ENCODE measurements around the gene BPIFB4. TPM values are rescaled to one million over a fixed set of nuclear protein-coding genes. Genes with fewer than 3 reads are reported as not detected.
A peak's percentile ranks its signal among the peaks of the same experiment; 100 is the strongest.
"Not testable (repeated sequence)": the region's sequence is repeated elsewhere in the genome, so short reads cannot be mapped to it uniquely, and the experiment has no call there.

BPIFB4 gene
- total and polyA plus RNA-seq, 2 experiments from 2014 or later: not detected

- no peak for DNase-seq (ENCODE audit: low spot score)
- no peaks in the 10 kb centered on the region for H3K36me3 ChIP-seq (replicated peaks; ENCODE audit: insufficient read depth, low read depth)
- peak overlapping the region; percentile 65 for H3K4me2 ChIP-seq
- H3K4me1 ChIP-seq (ENCODE audit: insufficient read depth): peaks cover 9% of the 10 kb centered on the region
- H3K27me3 ChIP-seq: no peaks in the 10 kb centered on the region
- no peaks in the 10 kb centered on the region for H3K9me3 ChIP-seq (ENCODE audit: low read depth)
- peak overlapping the region; percentile 79 for H3K27ac ChIP-seq
- WGBS (ENCODE audit: low lambda C conversion rate, missing lambda C conversion rate): 71% methylated on average over 8 of the region's 8 CpGs
- no peaks in the 10 kb centered on the region for H3K9me2 ChIP-seq (replicated peaks; ENCODE audit: insufficient read depth)
- TF ChIP-seq EZH2 (IDR thresholded peaks at IDR 0.05; ENCODE audit: borderline replicate concordance) (no peak), EZH2phosphoT487 (IDR thresholded peaks at IDR 0.05; ENCODE audit: low read depth, severe bottlenecking, unreplicated experiment) (no peak), CTCF (IDR thresholded peaks at IDR 0.05; ENCODE audit: poor library complexity) (no peak)
- no peak overlapping the region for H2AFZ ChIP-seq
- no peaks in the 10 kb centered on the region for H3K79me2 ChIP-seq
- H3K4me3 ChIP-seq: no peak overlapping the region
- H4K20me1 ChIP-seq (ENCODE audit: insufficient read depth, poor library complexity, severe bottlenecking): no peaks in the 10 kb centered on the region
These were observed 26.0 kb downstream of the BPIFB4 start for GRCh38 chr20:33105316-33105924.

- H3K4me1 ChIP-seq (ENCODE audit: insufficient read depth); H2AFZ ChIP-seq; H3K4me3 ChIP-seq; H3K27me3 ChIP-seq; H3K9me2 ChIP-seq (replicated peaks; ENCODE audit: insufficient read depth); H3K79me2 ChIP-seq; H4K20me1 ChIP-seq (ENCODE audit: insufficient read depth, poor library complexity, severe bottlenecking); H3K36me3 ChIP-seq (replicated peaks; ENCODE audit: insufficient read depth, low read depth); H3K9me3 ChIP-seq (ENCODE audit: low read depth): not testable (repeated sequence)
- 45% methylated on average over 7 of the region's 7 CpGs for WGBS (ENCODE audit: low lambda C conversion rate, missing lambda C conversion rate)
- peak; percentile 52 for TF ChIP-seq EZH2phosphoT487 (IDR thresholded peaks at IDR 0.05; ENCODE audit: low read depth, severe bottlenecking, unreplicated experiment)
- Histone ChIP-seq H3K27ac (peak overlapping the region; percentile 79), H3K4me2 (peak overlapping the region; percentile 65)
- peak; percentile 90 for DNase-seq (ENCODE audit: low spot score)
These were observed 26.7 kb downstream of the BPIFB4 start for GRCh38 chr20:33106058-33106620.

- Histone ChIP-seq H3K36me3 (replicated peaks; ENCODE audit: insufficient read depth, low read depth) (no peaks in the 10 kb centered on the region), H3K9me3 (ENCODE audit: low read depth) (no peaks in the 10 kb centered on the region), H4K20me1 (ENCODE audit: insufficient read depth, poor library complexity, severe bottlenecking) (no peaks in the 10 kb centered on the region), H3K4me3 (no peak overlapping the region), H3K4me2 (no peak overlapping the region), H3K27ac (no peak overlapping the region), H2AFZ (no peak overlapping the region), H3K4me1 (ENCODE audit: insufficient read depth) (peaks cover 9% of the 10 kb centered on the region), H3K27me3 (no peaks in the 10 kb centered on the region), H3K9me2 (replicated peaks; ENCODE audit: insufficient read depth) (no peaks in the 10 kb centered on the region), H3K79me2 (no peaks in the 10 kb centered on the region)
- WGBS (ENCODE audit: low lambda C conversion rate, missing lambda C conversion rate): 85% methylated on average over 2 of the region's 2 CpGs
- no peak for DNase-seq (ENCODE audit: low spot score)
- TF ChIP-seq EZH2 (IDR thresholded peaks at IDR 0.05; ENCODE audit: borderline replicate concordance) (no peak), EZH2phosphoT487 (IDR thresholded peaks at IDR 0.05; ENCODE audit: low read depth, severe bottlenecking, unreplicated experiment) (no peak), CTCF (IDR thresholded peaks at IDR 0.05; ENCODE audit: poor library complexity) (no peak)
These were observed 29.2 kb downstream of the BPIFB4 start for GRCh38 chr20:33108661-33109060.

- Histone ChIP-seq H3K4me1 (ENCODE audit: insufficient read depth) (peaks cover 6% of the 10 kb centered on the region), H3K4me2 (no peak overlapping the region), H3K9me3 (ENCODE audit: low read depth) (no peaks in the 10 kb centered on the region), H3K27me3 (no peaks in the 10 kb centered on the region), H4K20me1 (ENCODE audit: insufficient read depth, poor library complexity, severe bottlenecking) (no peaks in the 10 kb centered on the region), H3K79me2 (no peaks in the 10 kb centered on the region), H3K36me3 (replicated peaks; ENCODE audit: insufficient read depth, low read depth) (no peaks in the 10 kb centered on the region), H3K9me2 (replicated peaks; ENCODE audit: insufficient read depth) (no peaks in the 10 kb centered on the region), H3K4me3 (no peak overlapping the region), H2AFZ (no peak overlapping the region), H3K27ac (no peak overlapping the region)
- 93% methylated on average over 8 of the region's 8 CpGs for WGBS (ENCODE audit: low lambda C conversion rate, missing lambda C conversion rate)
- no peak for TF ChIP-seq EZH2phosphoT487 (IDR thresholded peaks at IDR 0.05; ENCODE audit: low read depth, severe bottlenecking, unreplicated experiment)
- DNase-seq (ENCODE audit: low spot score): no peak
These were observed 30.8 kb downstream of the BPIFB4 start for GRCh38 chr20:33110147-33110825.

Data from hepatocyte (in vitro differentiated cells).